AG10803 (cell line): ENCODE measurements around the gene ZNF236.
A peak's percentile ranks its signal among the peaks of the same experiment; 100 is the strongest.

Experiments used
- DNase-seq: peaks from one replicate; pipeline ENCODE4 v3.0.0; 2010; ENCODE audit warnings: low read depth
- H3K4me3 ChIP-seq: 2 replicates; pipeline ENCODE4 v1.5.1; 2011; ENCODE audit warnings: mild to moderate bottlenecking, low read length, control low read depth
- CTCF ChIP-seq: conservative IDR thresholded peaks from 2 replicates; pipeline ENCODE4 v1.5.1; 2011; ENCODE audit warnings: mild to moderate bottlenecking, low read length, control low read depth, inconsistent platforms

The ZNF236 gene

GRCh38 chr18:76889091-76889699, 66.8 kb downstream of the ZNF236 start:
- DNase-seq, result no peak
- no peak for TF ChIP-seq CTCF
- no peak overlapping the region for H3K4me3 ChIP-seq

- TF ChIP-seq CTCF, result no peak
- H3K4me3 ChIP-seq, result no peak overlapping the region
- peak; percentile 61 for DNase-seq
These were observed 70.5 kb downstream of the ZNF236 start for GRCh38 chr18:76892832-76893231.

GRCh38 chr18:76894566-76895346, 72.4 kb downstream of the ZNF236 start:
- no peak overlapping the region for H3K4me3 ChIP-seq
- TF ChIP-seq CTCF, result no peak
- DNase-seq, result no peak

- no peak for DNase-seq
- no peak for TF ChIP-seq CTCF
- H3K4me3 ChIP-seq, result no peak overlapping the region
These were observed 73.1 kb downstream of the ZNF236 start for GRCh38 chr18:76895498-76895897.

GRCh38 chr18:76896677-76897076, 74.3 kb downstream of the ZNF236 start:
- no peak for TF ChIP-seq CTCF
- DNase-seq, result no peak
- H3K4me3 ChIP-seq, result no peak overlapping the region

- TF ChIP-seq CTCF, result no peak
- H3K4me3 ChIP-seq, result no peak overlapping the region
- DNase-seq, result no peak
These were observed 74.9 kb downstream of the ZNF236 start for GRCh38 chr18:76897257-76897656.

GRCh38 chr18:76903386-76903785, 81.0 kb downstream of the ZNF236 start:
- no peak for TF ChIP-seq CTCF
- no peak overlapping the region for H3K4me3 ChIP-seq

More at GRCh38 chr18:76903386-76903785, 81.0 kb downstream of the ZNF236 start:
- DNase-seq, result peak; percentile 1
